Endodermal cell (in vitro differentiated cells): ENCODE results near the gene CEP104. TPM values are rescaled to one million over a fixed set of nuclear protein-coding genes. Genes with fewer than 3 reads are reported as not detected.

Experiments used
- DNase-seq: peaks from one replicate; pipeline ENCODE4 v3.0.0-alpha.2; 2017
- H3K27ac ChIP-seq: 2 replicates; pipeline ENCODE4 v1.5.1; 2013; ENCODE audit warnings: mild to moderate bottlenecking, low read depth, low read length, moderate library complexity
- H3K27me3 ChIP-seq: 2 replicates; pipeline ENCODE4 v1.6.1; 2013; ENCODE audit warnings: mild to moderate bottlenecking, low read length, moderate library complexity; ENCODE audit not compliant: insufficient read depth, control insufficient read depth, poor library complexity, severe bottlenecking
- H3K36me3 ChIP-seq: 2 replicates; pipeline ENCODE4 v1.7.0; 2013; ENCODE audit warnings: mild to moderate bottlenecking, low read length, moderate library complexity; ENCODE audit not compliant: control insufficient read depth, insufficient read depth
- H3K4me1 ChIP-seq: one replicate; pipeline ENCODE4 v1.7.0; 2013; ENCODE audit warnings: low read length; ENCODE audit not compliant: control insufficient read depth, insufficient read depth
- H3K4me3 ChIP-seq: 2 replicates; pipeline ENCODE4 v1.5.1; 2013; ENCODE audit warnings: mild to moderate bottlenecking, low read length, moderate library complexity
- H3K9ac ChIP-seq: 2 replicates; pipeline ENCODE4 v1.6.1; 2013; ENCODE audit warnings: mild to moderate bottlenecking, low read length, moderate library complexity; ENCODE audit not compliant: poor library complexity, severe bottlenecking; ENCODE audit errors: extremely low read depth
- H3K9me3 ChIP-seq: 2 replicates; pipeline ENCODE4 v1.6.1; 2013; ENCODE audit warnings: mild to moderate bottlenecking, low read length, moderate library complexity; ENCODE audit not compliant: control insufficient read depth
- H3K27ac Mint-ChIP-seq: 2 replicates; pipeline ENCODE4 v1.8.0; 2020; ENCODE audit warnings: mixed read lengths
- H3K27me3 Mint-ChIP-seq: 2 replicates; pipeline ENCODE4 v1.8.0; 2021; ENCODE audit warnings: mild to moderate bottlenecking, mixed read lengths; ENCODE audit not compliant: insufficient read depth
- H3K36me3 Mint-ChIP-seq: 2 replicates; pipeline ENCODE4 v1.8.0; 2020; ENCODE audit warnings: low read depth, mixed read lengths
- H3K4me1 Mint-ChIP-seq: 2 replicates; pipeline ENCODE4 v1.8.0; 2020; ENCODE audit warnings: mixed read lengths
- H3K4me3 Mint-ChIP-seq: 2 replicates; pipeline ENCODE4 v1.8.0; 2020; ENCODE audit warnings: mild to moderate bottlenecking, moderate library complexity, mixed read lengths
- H3K9me3 Mint-ChIP-seq: 2 replicates; pipeline ENCODE4 v1.8.0; 2020; ENCODE audit warnings: mild to moderate bottlenecking, mixed read lengths
- CTCF ChIP-seq: fragments of 200-600 bp; sonication (generic); conservative IDR thresholded peaks from 2 replicates; pipeline ENCODE4 v1.5.0; 2021; ENCODE audit warnings: antibody characterized with exemption, mild to moderate bottlenecking
- WGBS, 2 experiments: methylation state at CpG; one replicate each; pipeline versions ENCODE4 v1.1.5 to v1.1.7; 2013; ENCODE audit warnings: missing lambda C conversion rate in 2 of 2, mixed read lengths in 1 of 2; ENCODE audit not compliant: insufficient coverage in 1 of 2, insufficient read length in 1 of 2; 5-methylcytosine and 5-hydroxymethylcytosine counted together
- total RNA-seq, 2 donors: library from RNA; stranded (reverse); fragmentation: NEBNext Ultra II Directional in 1 of 2; extraction: Animal tissue kit (Norgen Biotek cat#: 25700) in 1 of 2; gene quantifications; 2 replicates in 1 of 2; 3 replicates in 1 of 2; pipeline ENCODE4 v1.2.1, GENCODE V29; 2021

The CEP104 gene
- total RNA-seq, 2 donors from 2014 or later = 34.2 to 47.5 TPM

- Histone ChIP-seq H3K4me1 (no peaks in the 10 kb centered on the region), H3K9me3 (no peaks in the 10 kb centered on the region), H3K27ac (no peak overlapping the region), H3K4me3 (no peak overlapping the region), H3K9ac (no peak overlapping the region), H3K36me3 (peaks cover 8% of the 10 kb centered on the region), H3K27me3 (no peaks in the 10 kb centered on the region)
- WGBS, 2 experiments = 88 to 94% methylated on average over 5 to 7 of the region's 7 CpGs
- no peak for TF ChIP-seq CTCF
- Mint-ChIP-seq H3K4me1 (no peaks in the 10 kb centered on the region), H3K36me3 (peaks cover 57% of the 10 kb centered on the region), H3K9me3 (peaks cover 4% of the 10 kb centered on the region), H3K27me3 (no peaks in the 10 kb centered on the region), H3K4me3 (no peak overlapping the region), H3K27ac (no peak overlapping the region)
- DNase-seq = no peak
Measured at GRCh38 chr1:3871451-3871805, 14.4 kb upstream of the CEP104 start.

GRCh38 chr1:3869751-3870301, 12.8 kb upstream of the CEP104 start:
- no peak overlapping the region for H3K9ac ChIP-seq
- no peaks in the 10 kb centered on the region for H3K27me3 Mint-ChIP-seq
- H3K4me1 Mint-ChIP-seq = peaks cover 8% of the 10 kb centered on the region
- TF ChIP-seq CTCF = no peak
- H3K9me3 Mint-ChIP-seq = peaks cover 4% of the 10 kb centered on the region
- no peaks in the 10 kb centered on the region for H3K4me1 ChIP-seq
- DNase-seq = no peak
- no peaks in the 10 kb centered on the region for H3K27me3 ChIP-seq
- H3K4me3 Mint-ChIP-seq = no peak overlapping the region
- H3K27ac ChIP-seq = no peak overlapping the region
- no peaks in the 10 kb centered on the region for H3K9me3 ChIP-seq
- peaks cover 44% of the 10 kb centered on the region for H3K36me3 Mint-ChIP-seq
- peaks cover 8% of the 10 kb centered on the region for H3K36me3 ChIP-seq
- 73 to 83% methylated on average over 13 to 18 of the region's 18 CpGs for WGBS, 2 experiments
- H3K4me3 ChIP-seq = no peak overlapping the region
- H3K27ac Mint-ChIP-seq = no peak overlapping the region

GRCh38 chr1:3868464-3869006, 11.5 kb upstream of the CEP104 start:
- no peaks in the 10 kb centered on the region for H3K36me3 ChIP-seq
- H3K27ac Mint-ChIP-seq = no peak overlapping the region
- peaks cover 38% of the 10 kb centered on the region for H3K36me3 Mint-ChIP-seq
- H3K4me1 Mint-ChIP-seq = peaks cover 10% of the 10 kb centered on the region
- H3K9me3 ChIP-seq = no peaks in the 10 kb centered on the region
- no peaks in the 10 kb centered on the region for H3K27me3 Mint-ChIP-seq
- no peaks in the 10 kb centered on the region for H3K4me1 ChIP-seq
- no peak overlapping the region for H3K4me3 ChIP-seq
- no peaks in the 10 kb centered on the region for H3K27me3 ChIP-seq
- no peak overlapping the region for H3K4me3 Mint-ChIP-seq
- H3K9ac ChIP-seq = no peak overlapping the region
- no peak overlapping the region for H3K27ac ChIP-seq
- WGBS, 2 experiments = 77 to 88% methylated on average over 8 to 13 of the region's 13 CpGs
- TF ChIP-seq CTCF = no peak
- peaks cover 4% of the 10 kb centered on the region for H3K9me3 Mint-ChIP-seq
- DNase-seq = no peak
